KOPT-K1 (cell line): ENCODE results near the gene SLC25A21.
"Not testable (repeated sequence)": the region's sequence is repeated elsewhere in the genome, so short reads cannot be mapped to it uniquely, and the experiment has no call there.

Experiments
- H3K27ac ChIP-seq: fragments of 200-600 bp; sonication (generic); 2 replicates; pipeline ENCODE4 v1.5.1; 2016; ENCODE audit warnings: antibody characterized with exemption, mild to moderate bottlenecking, low read depth, low read length; ENCODE audit not compliant: poor library complexity, severe bottlenecking
- H3K36me3 ChIP-seq: fragments of 200-600 bp; sonication (generic); 2 replicates; pipeline ENCODE4 v1.5.1; 2017; ENCODE audit warnings: antibody characterized with exemption, mild to moderate bottlenecking, low read length, moderate library complexity; ENCODE audit not compliant: insufficient read depth
- H3K9me3 ChIP-seq: fragments of 200-600 bp; sonication (generic); 2 replicates; pipeline ENCODE4 v1.5.1; 2017; ENCODE audit warnings: antibody characterized with exemption, low read length, mild to moderate bottlenecking; ENCODE audit not compliant: insufficient read depth, poor library complexity, severe bottlenecking

SLC25A21 gene

GRCh38 chr14:37094502-37094901 is 77.9 kb downstream of the SLC25A21 start:
- no peaks in the 10 kb centered on the region for H3K36me3 ChIP-seq
- H3K9me3 ChIP-seq: no peaks in the 10 kb centered on the region
- no peak overlapping the region for H3K27ac ChIP-seq

GRCh38 chr14:37093364-37093763 is 79.0 kb downstream of the SLC25A21 start:
- Histone ChIP-seq H3K9me3 (no peaks in the 10 kb centered on the region), H3K27ac (no peak overlapping the region), H3K36me3 (no peaks in the 10 kb centered on the region)

DNA sequence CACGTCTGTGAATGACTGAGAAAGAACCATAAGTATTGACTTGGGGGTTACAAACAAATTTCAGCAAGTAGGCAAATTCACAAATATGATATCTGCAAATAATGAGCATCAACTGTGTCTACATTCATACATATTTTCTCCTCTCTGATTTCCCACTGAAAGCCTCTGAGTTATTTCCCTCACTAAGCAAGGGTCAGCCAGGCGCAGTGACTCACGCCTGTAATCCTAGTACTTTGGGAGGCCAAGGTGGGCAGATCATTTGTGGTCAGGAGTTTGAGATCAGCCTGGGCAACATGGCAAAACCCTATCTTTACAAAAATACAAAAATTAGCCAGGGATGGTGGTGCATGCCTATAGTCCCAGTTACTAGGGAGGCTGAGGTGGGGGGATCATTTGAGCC is 80.8 kb downstream of the SLC25A21 start:
- Histone ChIP-seq H3K27ac (no peak overlapping the region), H3K9me3 (no peaks in the 10 kb centered on the region)

DNA sequence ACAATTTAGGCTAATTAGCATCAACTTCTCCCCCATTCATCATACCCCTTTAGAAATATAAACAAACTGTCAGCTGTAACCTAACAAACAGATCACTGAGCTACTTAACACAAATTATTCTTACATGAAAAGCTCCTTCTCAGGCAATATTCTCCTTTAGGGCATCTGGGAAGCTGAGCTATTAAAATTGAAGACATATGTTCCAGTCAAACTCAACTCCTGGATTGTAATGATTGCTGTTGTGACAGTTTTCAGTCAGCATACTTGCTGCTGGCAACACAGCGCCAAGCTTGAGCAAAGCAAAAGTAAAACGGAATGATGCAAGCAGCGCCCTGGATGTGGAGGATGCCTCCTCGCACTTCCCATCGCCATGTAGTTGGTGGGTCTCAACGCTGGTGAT is 82.4 kb downstream of the SLC25A21 start:
- Histone ChIP-seq H3K36me3 (no peaks in the 10 kb centered on the region), H3K9me3 (no peaks in the 10 kb centered on the region), H3K27ac (no peak overlapping the region)

More for the DNA sequence above, 80.8 kb downstream of the SLC25A21 start:
- no peaks in the 10 kb centered on the region for H3K36me3 ChIP-seq

DNA sequence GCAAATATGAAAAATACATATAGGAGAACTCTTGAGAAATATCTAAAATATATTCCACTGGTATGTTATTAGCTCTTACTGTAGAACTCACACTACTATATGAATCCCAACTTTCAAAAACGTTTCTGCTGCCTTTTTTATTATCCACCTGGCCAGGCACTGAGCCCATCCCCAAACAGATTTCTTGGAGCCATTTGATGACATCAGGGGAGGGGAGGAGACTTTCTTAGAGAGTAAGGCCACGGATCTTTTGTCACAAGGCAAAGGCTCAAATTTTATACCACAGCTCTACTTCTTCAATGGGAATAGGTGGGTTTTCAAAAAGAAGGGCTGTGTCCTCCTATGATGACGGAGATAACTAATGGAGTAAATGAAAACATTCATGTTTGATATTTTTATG is 83.0 kb downstream of the SLC25A21 start:
- no peaks in the 10 kb centered on the region for H3K9me3 ChIP-seq
- H3K36me3 ChIP-seq: no peaks in the 10 kb centered on the region
- no peak overlapping the region for H3K27ac ChIP-seq

GRCh38 chr14:37088356-37089215 is 83.8 kb downstream of the SLC25A21 start:
- no peak overlapping the region for H3K27ac ChIP-seq
- H3K36me3 ChIP-seq: no peaks in the 10 kb centered on the region

GRCh38 chr14:37087520-37087919 is 84.9 kb downstream of the SLC25A21 start:
- no peak overlapping the region for H3K27ac ChIP-seq
- no peaks in the 10 kb centered on the region for H3K9me3 ChIP-seq
- H3K36me3 ChIP-seq: no peaks in the 10 kb centered on the region

More at GRCh38 chr14:37088356-37089215, 83.8 kb downstream of the SLC25A21 start:
- H3K9me3 ChIP-seq: no peaks in the 10 kb centered on the region

DNA sequence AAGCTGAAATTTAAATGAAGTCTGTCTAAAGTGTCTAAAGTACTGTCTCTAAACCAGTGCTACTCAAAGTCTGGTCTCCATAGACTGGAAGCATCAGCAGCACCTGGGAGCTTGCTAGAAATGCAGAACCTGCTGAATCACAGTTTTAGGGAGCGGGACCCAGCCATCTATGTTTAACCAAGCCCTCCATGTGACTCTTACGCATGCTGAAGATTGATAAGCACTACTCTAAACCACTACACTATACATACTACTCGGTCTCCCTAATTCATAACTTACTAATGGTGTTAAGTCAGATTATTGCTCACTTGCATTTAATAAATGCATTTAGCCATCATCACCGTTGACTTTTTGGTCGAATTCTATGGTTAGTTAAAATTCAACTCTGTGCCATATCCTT is 88.8 kb downstream of the SLC25A21 start:
- Histone ChIP-seq H3K9me3 (no peaks in the 10 kb centered on the region), H3K36me3 (no peaks in the 10 kb centered on the region), H3K27ac (no peak overlapping the region)

DNA sequence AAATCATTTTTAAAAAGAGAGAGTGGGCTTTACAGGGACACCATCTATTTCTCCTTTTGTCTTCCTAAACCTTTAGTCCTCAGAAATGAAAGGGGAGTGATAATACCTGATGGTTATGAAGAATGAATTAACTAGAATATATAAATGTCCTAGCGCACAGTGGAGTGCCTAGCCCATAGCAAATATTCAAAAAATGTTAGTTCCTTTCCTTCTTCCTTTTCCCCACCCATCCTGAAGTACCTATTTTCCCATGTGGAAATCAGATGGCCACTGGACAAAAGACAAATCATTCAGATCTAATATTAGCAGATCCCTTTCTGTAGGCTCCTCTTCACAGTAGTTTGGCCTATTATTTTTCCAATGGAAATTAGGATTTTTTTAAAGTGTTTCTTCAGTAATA is 90.0 kb downstream of the SLC25A21 start:
- Histone ChIP-seq H3K27ac (no peak overlapping the region), H3K9me3 (no peaks in the 10 kb centered on the region)

DNA sequence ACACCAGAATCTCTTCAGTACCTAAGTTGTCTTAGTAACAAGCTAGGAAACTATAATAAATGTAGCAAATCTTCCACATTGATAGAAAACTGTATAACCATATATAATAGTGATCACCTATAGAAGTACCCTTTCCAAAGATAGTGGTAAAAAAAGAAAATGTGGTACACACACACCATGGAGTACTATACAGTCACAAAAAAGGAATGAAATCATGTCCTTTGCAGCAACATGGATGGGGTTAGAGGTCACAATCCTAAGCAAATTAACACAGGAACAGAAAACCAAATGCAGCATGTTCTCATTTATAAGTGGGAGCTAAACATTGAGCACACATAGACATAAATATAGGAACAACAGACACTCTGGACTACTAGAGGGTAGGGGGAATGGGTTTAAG is 90.5 kb downstream of the SLC25A21 start:
- H3K36me3 ChIP-seq: no peaks in the 10 kb centered on the region
- H3K9me3 ChIP-seq: no peaks in the 10 kb centered on the region
- no peak overlapping the region for H3K27ac ChIP-seq

More for the DNA sequence above, 90.0 kb downstream of the SLC25A21 start:
- H3K36me3 ChIP-seq: no peaks in the 10 kb centered on the region

- H3K36me3 ChIP-seq: no peaks in the 10 kb centered on the region
- no peaks in the 10 kb centered on the region for H3K9me3 ChIP-seq
- no peak overlapping the region for H3K27ac ChIP-seq
Measured at GRCh38 chr14:37081218-37081617, 91.2 kb downstream of the SLC25A21 start.

GRCh38 chr14:37078131-37078530 is 94.3 kb downstream of the SLC25A21 start:
- Histone ChIP-seq H3K36me3 (no peaks in the 10 kb centered on the region), H3K9me3 (no peaks in the 10 kb centered on the region)

DNA sequence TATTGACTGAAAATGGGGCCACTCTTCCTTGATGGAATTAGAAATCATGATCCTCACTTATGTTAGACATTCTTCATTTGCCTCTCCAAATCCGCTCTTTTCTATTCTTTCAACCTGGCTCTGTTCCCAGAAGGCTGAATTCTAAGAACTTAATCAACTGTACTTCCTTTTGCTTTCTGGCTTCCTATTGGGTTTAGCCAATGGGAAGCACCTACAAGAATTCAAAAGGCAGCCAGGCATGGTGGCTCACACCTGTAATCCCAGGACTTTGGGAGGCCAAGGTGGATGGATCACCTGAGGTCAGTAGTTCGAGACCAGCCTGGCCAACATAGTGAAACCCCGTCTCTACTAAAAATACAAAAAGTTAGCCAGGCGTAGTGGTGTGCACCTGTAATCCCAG is 98.1 kb downstream of the SLC25A21 start:
- H3K9me3 ChIP-seq, H3K27ac ChIP-seq, H3K36me3 ChIP-seq: not testable (repeated sequence)

More at GRCh38 chr14:37078131-37078530, 94.3 kb downstream of the SLC25A21 start:
- no peak overlapping the region for H3K27ac ChIP-seq

DNA sequence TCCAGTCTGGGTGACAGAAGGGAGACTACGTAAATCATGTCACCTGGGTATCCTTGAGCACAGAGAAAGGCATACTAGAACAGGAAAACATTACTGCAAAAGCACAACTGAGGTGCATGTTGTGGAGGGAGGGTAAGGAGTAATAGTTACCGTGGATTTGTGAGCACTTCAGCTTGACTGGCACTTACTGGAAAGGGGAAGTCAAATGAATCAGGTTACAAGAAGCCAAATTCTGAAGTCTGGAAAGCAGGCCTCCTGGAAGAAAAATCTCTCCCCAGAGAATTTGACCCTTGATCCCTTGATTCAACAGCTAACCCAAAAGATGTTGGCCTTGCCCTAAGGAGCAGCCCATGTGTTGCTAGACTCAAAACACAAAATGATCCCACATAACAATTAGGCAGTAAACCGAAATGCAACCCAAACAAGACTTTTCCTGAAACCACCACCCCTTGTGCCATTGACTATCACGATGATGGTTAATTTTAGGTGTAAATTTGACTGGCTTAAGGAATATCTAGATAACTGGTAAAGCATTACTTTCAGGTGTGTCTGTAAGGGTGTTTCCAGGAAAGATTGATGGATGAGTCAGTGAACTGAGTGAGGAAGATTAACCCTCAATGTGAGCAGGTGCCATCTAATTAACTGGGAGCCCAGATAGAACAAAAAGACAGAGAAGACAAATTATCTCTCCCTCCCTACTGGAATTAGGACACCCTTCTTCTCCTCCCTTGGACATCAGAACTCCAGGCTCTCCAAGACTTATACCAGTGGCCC is 108.8 kb downstream of the SLC25A21 start:
- Histone ChIP-seq H3K36me3 (no peaks in the 10 kb centered on the region), H3K9me3 (no peaks in the 10 kb centered on the region), H3K27ac (no peak overlapping the region)

DNA sequence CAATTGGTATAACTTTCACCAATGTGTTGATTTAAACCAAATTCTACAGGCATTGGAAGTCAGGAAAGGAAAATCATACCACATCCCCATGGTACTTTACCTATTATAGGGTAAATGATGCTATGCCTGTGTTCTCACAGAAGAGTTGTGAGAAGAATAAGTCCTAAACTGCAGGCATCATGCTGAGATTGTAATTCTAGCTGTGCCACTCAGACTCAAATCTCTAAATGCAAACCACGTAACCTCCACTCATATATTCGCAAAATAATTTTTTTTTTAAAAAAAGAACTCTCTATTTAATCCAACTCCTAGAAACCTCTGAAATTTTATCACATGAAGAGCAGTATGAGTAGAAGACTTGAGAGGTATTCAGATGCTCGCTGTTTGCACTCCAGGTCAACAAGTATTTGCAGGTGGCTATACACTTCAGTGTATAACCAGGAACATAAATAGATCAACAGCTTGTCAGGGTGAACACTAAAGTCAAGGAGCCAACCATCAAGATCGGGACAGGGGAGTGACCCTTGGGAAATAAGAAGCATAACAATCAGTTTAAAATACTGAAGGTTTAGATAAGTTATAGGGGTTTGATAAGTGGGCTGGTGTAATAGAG is 110.1 kb downstream of the SLC25A21 start:
- no peak overlapping the region for H3K27ac ChIP-seq
- no peaks in the 10 kb centered on the region for H3K36me3 ChIP-seq
- no peaks in the 10 kb centered on the region for H3K9me3 ChIP-seq
